HCT116 (cell line): ENCODE results near the gene INPP5K. TPM values are rescaled to one million over a fixed set of nuclear protein-coding genes. Genes with fewer than 3 reads are reported as not detected.

Source experiments
- ATAC-seq: fragments of 200-7000 bp; cut with Tn5 transposase; 2 replicates; pipeline ENCODE4 v1.9.1; 2020; ENCODE audit warnings: mild to moderate bottlenecking, moderate library complexity
- BruUV-seq: library from RNA; stranded (reverse); fragments of 400-500 nt; replicated peaks from 2 replicates; lab custom pipeline; 2021; lab: Mats Ljungman, UMichigan
- CTCF ChIA-PET: fragments of 300-600 bp; sonication (Branson Sonifier 250); formaldehyde crosslinking; loops from one replicate; lab custom pipeline; 2021; ENCODE audit warnings: antibody characterized with exemption; lab: Charles Lee
- POLR2A ChIA-PET: fragments of 300-600, 350-600 bp; sonication (Branson Sonifier 250); formaldehyde crosslinking; loops from one replicate; lab custom pipeline; 2021; ENCODE audit warnings: antibody characterized with exemption; lab: Charles Lee
- RAD21 ChIA-PET, 2 experiments: fragments of 300-600 bp; sonication (Branson Sonifier 250); formaldehyde crosslinking; loops; one replicate each; lab custom pipeline; 2023; ENCODE audit warnings: low total read pairs in 2 of 2; ENCODE audit not compliant: uncharacterized antibody in 2 of 2, unreplicated experiment in 2 of 2, low non-redundant PET in 1 of 2; lab: Charles Lee
- DNase-seq: peaks from one replicate; pipeline ENCODE4 v3.0.0-alpha.2; 2010; ENCODE audit warnings: low read depth, low spot score
- H2AFZ ChIP-seq: fragments of 200-600 bp; shearing (Covaris generic), sonication (generic); 2 replicates; pipeline ENCODE4 v1.6.1; 2017; ENCODE audit warnings: low read depth, mixed run types, mixed read lengths, antibody characterized with exemption, low read length; ENCODE audit not compliant: poor library complexity, severe bottlenecking
- H3K27ac ChIP-seq: 2 replicates; pipeline ENCODE4 v1.5.1; 2012; ENCODE audit warnings: low read depth, low read length
- H3K27me3 ChIP-seq: fragments of 200-600 bp; sonication (generic); 2 replicates; pipeline ENCODE4 v1.6.1; 2016; ENCODE audit warnings: mixed run types, low read length, mixed read lengths; ENCODE audit not compliant: insufficient read depth
- H3K36me3 ChIP-seq, 2 experiments: fragments of 200-500 bp in 1 of 2; fragments of 200-600 bp in 1 of 2; sonication (Bioruptor generic) in 1 of 2; sonication (generic) in 1 of 2; 2 replicates each; pipeline versions ENCODE4 v1.5.1 to v1.6.1; 2014 to 2016; ENCODE audit warnings: low read length in 2 of 2, inconsistent platforms in 1 of 2, mixed read lengths in 1 of 2, mixed run types in 1 of 2; ENCODE audit not compliant: insufficient read depth in 2 of 2, control insufficient read depth in 1 of 2
- H3K4me1 ChIP-seq, 2 experiments: fragments of 200-600 bp in 1 of 2; sonication (generic) in 1 of 2; 2 replicates each; pipeline versions ENCODE4 v1.5.1 to v1.6.1; 2012 to 2017; ENCODE audit warnings: low read length in 2 of 2, inconsistent platforms in 1 of 2, mild to moderate bottlenecking in 1 of 2, mixed read lengths in 1 of 2, mixed run types in 1 of 2, moderate library complexity in 1 of 2; ENCODE audit not compliant: insufficient read depth in 2 of 2, control insufficient read depth in 1 of 2
- H3K4me2 ChIP-seq: fragments of 200-600 bp; sonication (generic); 2 replicates; pipeline ENCODE4 v1.6.1; 2017; ENCODE audit warnings: mixed run types, low read length, mixed read lengths
- H3K4me3 ChIP-seq, 2 experiments: fragments of 200-600 bp in 1 of 2; sonication (generic) in 1 of 2; replicated peaks in 1 of 2; 2 replicates each; pipeline ENCODE4 v1.5.1; 2011 to 2016; ENCODE audit warnings: low read length in 2 of 2, control low read depth in 1 of 2, low read depth in 1 of 2, mild to moderate bottlenecking in 1 of 2, mixed read lengths in 1 of 2, mixed run types in 1 of 2
- H3K79me2 ChIP-seq: fragments of 200-600 bp; sonication (generic); 2 replicates; pipeline ENCODE4 v1.6.1; 2017; ENCODE audit warnings: mild to moderate bottlenecking, mixed run types, low read length, moderate library complexity, mixed read lengths; ENCODE audit not compliant: insufficient read depth
- H3K9ac ChIP-seq: fragments of 200-600 bp; sonication (generic); 2 replicates; pipeline ENCODE4 v1.6.1; 2016; ENCODE audit warnings: low read length, mixed read lengths
- H3K9me2 ChIP-seq: fragments of 200-600 bp; sonication (generic), shearing (Covaris generic); 2 replicates; pipeline ENCODE4 v1.6.1; 2017; ENCODE audit warnings: mixed run types, mild to moderate bottlenecking, moderate library complexity; ENCODE audit not compliant: insufficient read depth
- H3K9me3 ChIP-seq, 2 experiments: fragments of 200-500 bp in 1 of 2; fragments of 200-600 bp in 1 of 2; sonication (Bioruptor generic) in 1 of 2; sonication (generic) in 1 of 2; 2 replicates each; pipeline ENCODE4 v1.6.1; 2014 to 2017; ENCODE audit warnings: low read length in 2 of 2, mixed read lengths in 2 of 2, inconsistent platforms in 1 of 2, low read depth in 1 of 2, mild to moderate bottlenecking in 1 of 2, mixed run types in 1 of 2, moderate library complexity in 1 of 2; ENCODE audit not compliant: control insufficient read depth in 1 of 2, insufficient read depth in 1 of 2
- H4K20me1 ChIP-seq: fragments of 200-600 bp; sonication (generic), shearing (Covaris generic); 2 replicates; pipeline ENCODE4 v1.6.1; 2017; ENCODE audit warnings: mixed run types, mild to moderate bottlenecking, moderate library complexity; ENCODE audit not compliant: insufficient read depth
- CTCF ChIP-seq, 3 experiments: fragments of 200-600 bp in 1 of 3; sonication (generic) in 1 of 3; IDR thresholded peaks in 2 of 3; conservative IDR thresholded peaks in 1 of 3; 2 replicates each; pipeline ENCODE4 v1.5.1; 2012 to 2017; ENCODE audit warnings: low read depth in 2 of 3, low read length in 2 of 3, antibody characterized with exemption in 1 of 3, borderline replicate concordance in 1 of 3, control low read depth in 1 of 3, mild to moderate bottlenecking in 1 of 3, mixed read lengths in 1 of 3, mixed run types in 1 of 3, moderate library complexity in 1 of 3; ENCODE audit not compliant: insufficient read depth in 1 of 3
- EZH2 ChIP-seq: fragments of 200-600 bp; sonication (generic); IDR thresholded peaks from 2 replicates; pipeline ENCODE4 v1.6.1; 2017; ENCODE audit warnings: antibody characterized with exemption, mixed run types
- JUND ChIP-seq: IDR thresholded peaks from 2 replicates; pipeline ENCODE4 v1.6.1; 2012
- POLR2A ChIP-seq: IDR thresholded peaks from 2 replicates; pipeline ENCODE4 v1.7.0; 2011; ENCODE audit warnings: borderline replicate concordance; ENCODE audit not compliant: insufficient read depth, insufficient read length; ENCODE audit errors: extremely low read depth
- POLR2AphosphoS5 ChIP-seq: IDR thresholded peaks from 2 replicates; pipeline ENCODE4 v1.6.1; 2011; ENCODE audit warnings: mild to moderate bottlenecking, low read depth, low read length, moderate library complexity
- RAD21 ChIP-seq: IDR thresholded peaks from 2 replicates; pipeline ENCODE4 v1.6.1; 2012; ENCODE audit warnings: low read depth, mild to moderate bottlenecking
- SP1 ChIP-seq: IDR thresholded peaks from 2 replicates; pipeline ENCODE4 v1.6.1; 2012; ENCODE audit warnings: low read depth
- SRF ChIP-seq: IDR thresholded peaks from 2 replicates; pipeline ENCODE4 v1.6.1; 2012; ENCODE audit warnings: low read depth
- ZBTB33 ChIP-seq: IDR thresholded peaks from 2 replicates; pipeline ENCODE4 v1.6.1; 2011; ENCODE audit warnings: mild to moderate bottlenecking, low read length, moderate library complexity; ENCODE audit not compliant: insufficient replicate concordance; ENCODE audit errors: extremely low read depth
- intact Hi-C: fragments of 100-400 bp; cut with micrococcal nuclease; formaldehyde crosslinking; loops from 2 replicates; pipeline ENCODE4 v1.10.0; 2022
- total RNA-seq: library from RNA; stranded (reverse); gene quantifications from one replicate; pipeline ENCODE4 v1.2.1, GENCODE V29; 2021; ENCODE audit not compliant: unreplicated experiment
- TF ChIP-seq, protein P1 (sequence below): IDR thresholded peaks from 2 replicates; pipeline ENCODE4 v1.6.1; 2012

INPP5K gene
- total RNA-seq, 1 experiment from 2014 or later: 25.6 TPM

DNA sequence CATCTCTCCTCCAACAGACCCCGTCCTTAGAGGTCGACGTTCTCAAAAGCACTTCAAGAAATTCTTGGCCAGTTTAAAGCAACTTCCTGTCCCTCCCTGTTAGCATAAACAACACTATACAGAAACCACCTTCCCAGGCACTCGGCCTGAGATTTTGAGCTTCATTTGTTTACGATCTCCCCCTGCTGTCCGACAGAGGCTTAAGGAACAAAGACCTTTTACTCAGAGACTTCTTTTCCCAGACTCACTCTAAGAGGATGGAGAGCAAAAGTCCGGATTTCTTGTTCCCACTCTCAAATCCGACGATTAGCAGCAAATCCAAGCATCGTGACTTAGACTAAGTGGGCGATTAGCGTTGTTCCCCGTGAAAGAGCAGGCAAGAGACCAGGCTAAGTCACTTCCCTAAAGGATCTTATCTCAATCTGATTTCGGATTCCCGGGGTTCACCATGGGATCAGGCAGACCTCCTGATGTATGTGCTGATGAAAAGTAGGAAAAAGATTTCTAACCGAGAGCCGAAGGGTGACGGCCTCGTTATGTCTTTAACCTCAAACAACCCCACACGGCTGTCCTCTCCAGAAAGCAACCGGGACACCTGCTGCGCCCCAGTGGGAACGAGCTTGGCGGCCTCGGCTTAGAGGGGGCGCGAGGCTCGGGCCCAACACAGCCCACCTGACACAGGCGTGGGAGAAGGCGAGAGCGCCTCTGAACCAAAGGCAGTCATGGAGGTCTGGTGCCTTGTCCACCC, 598 bp downstream of the INPP5K start:
- H3K79me2 ChIP-seq: peaks cover 29% of the 10 kb centered on the region
- H3K27ac ChIP-seq: peak overlapping the region; percentile 82
- peaks cover 0 to 10% of the 10 kb centered on the region in 2 experiments; a peak in 1 of 4 replicates for H3K36me3 ChIP-seq
- CTCF ChIA-PET: interaction anchor here (0.5 to 2.5 kb wide), 11 partner anchors 17 to 458 kb away, joined by 3 to 22 read pairs (median 4); no protein-coding TSS in a partner anchor
- peak overlapping the region; percentile 91 to 95 for H3K4me3 ChIP-seq
- no peaks in the 10 kb centered on the region for H3K27me3 ChIP-seq
- DNase-seq: peak; percentile 51
- H3K9me3 ChIP-seq: no peaks in the 10 kb centered on the region
- peak overlapping the region; percentile 84 for H3K4me2 ChIP-seq
- TF ChIP-seq EZH2: no peak
- no peak for TF ChIP-seq SRF
- TF ChIP-seq JUND: no peak
- peak; percentile 89 for TF ChIP-seq RAD21
- peak; percentile 52 to 75 (median 59); a peak in 5 of 6 replicates for TF ChIP-seq CTCF (IDR thresholded peaks at IDR 0.05 in 2 of 3, conservative IDR thresholded peaks at IDR 0.05 in 1 of 3; ENCODE audit: borderline replicate concordance in 1 of 3, insufficient read depth in 1 of 3, low read depth in 2 of 3, low read length in 2 of 3)
- TF ChIP-seq, protein P1, sequence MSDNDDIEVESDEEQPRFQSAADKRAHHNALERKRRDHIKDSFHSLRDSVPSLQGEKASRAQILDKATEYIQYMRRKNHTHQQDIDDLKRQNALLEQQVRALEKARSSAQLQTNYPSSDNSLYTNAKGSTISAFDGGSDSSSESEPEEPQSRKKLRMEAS: no peak
- no peak for TF ChIP-seq POLR2A
- TF ChIP-seq ZBTB33: no peak
- no peak for TF ChIP-seq POLR2AphosphoS5
- no peak for TF ChIP-seq SP1
- BruUV-seq: TSS peak; percentile 74
- RAD21 ChIA-PET: interaction anchor here (0.9 to 1.9 kb wide), 5 partner anchors 17 to 150 kb away, joined by 3 to 5 read pairs (median 4); no protein-coding TSS in a partner anchor
- no peaks in the 10 kb centered on the region for H4K20me1 ChIP-seq
- POLR2A ChIA-PET: interaction anchor here (0.7 to 2.8 kb wide), 9 partner anchors 11 to 262 kb away, joined by 3 to 14 read pairs (median 4); partner anchors contain the start of gene YWHAE
- no peaks in the 10 kb centered on the region for H3K9me2 ChIP-seq
- no peak for ATAC-seq
- H3K9ac ChIP-seq: peak overlapping the region; percentile 96
- intact Hi-C loops: loop anchor here (1.0 to 5.0 kb wide), 4 partner anchors 25 to 257 kb away; no protein-coding TSS in a partner anchor
- H2AFZ ChIP-seq: no peak overlapping the region
- H3K4me1 ChIP-seq: peaks cover 13 to 32% of the 10 kb centered on the region in 2 experiments
